ENCODE data around the gene NTRK2.

GRCh38 chr9:84642553-84643141, 26.9 kb upstream of the NTRK2 start:
- TF ChIP-seq CTCF (IDR thresholded peaks at IDR 0.05; ENCODE audit: low read depth, low read length, missing input control) (no peak), SP1 (IDR thresholded peaks at IDR 0.05) (no peak), RAD21 (IDR thresholded peaks at IDR 0.05) (no peak)
